NAMALWA (cell line): ENCODE data around the gene CYP46A1.

ENCODE experiments used
- DNase-seq: peaks from one replicate; pipeline ENCODE4 v3.0.0-alpha.2; 2015; ENCODE audit warnings: low spot score

CYP46A1 gene

DNA sequence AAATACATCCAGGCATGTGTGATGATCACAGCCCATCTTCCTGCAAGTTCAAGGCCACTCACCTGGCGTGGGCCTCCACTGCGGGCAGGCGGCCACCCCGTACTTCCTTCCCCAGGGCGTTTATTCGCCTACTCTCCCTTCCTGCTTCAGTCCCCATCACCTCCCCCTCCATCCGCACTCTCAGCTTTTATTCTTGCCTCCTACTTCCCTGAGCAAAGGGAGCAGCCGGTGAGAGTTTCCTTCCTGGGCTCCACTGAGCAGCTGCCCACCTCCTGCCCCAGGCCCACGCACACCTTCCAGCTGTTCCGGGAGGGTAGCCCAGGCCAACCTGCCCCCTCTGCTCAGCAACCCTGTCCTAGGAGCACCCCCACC lies 4.1 kb downstream of the CYP46A1 start:
- DNase-seq, result no peak

DNA sequence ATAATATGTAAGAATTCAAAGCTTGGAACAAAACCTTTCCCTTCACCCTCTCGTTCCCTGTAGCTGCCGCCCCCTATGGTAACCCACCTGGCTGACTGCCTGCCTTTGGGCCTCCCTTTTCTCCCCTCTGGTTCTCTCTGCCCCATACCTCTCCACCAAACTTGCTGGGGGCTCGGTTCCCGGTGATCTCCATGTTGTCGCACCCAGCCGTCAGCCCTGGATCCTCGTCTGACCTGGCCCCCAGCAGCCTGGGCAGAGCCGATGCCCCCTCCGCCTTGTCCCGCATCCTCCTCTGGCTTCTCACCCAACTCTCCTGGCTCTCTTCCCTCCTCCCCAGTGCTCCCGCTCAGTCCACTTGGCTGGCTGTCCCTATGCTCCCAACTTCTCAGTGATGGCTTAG lies 4.5 kb downstream of the CYP46A1 start:
- DNase-seq, result no peak

DNA sequence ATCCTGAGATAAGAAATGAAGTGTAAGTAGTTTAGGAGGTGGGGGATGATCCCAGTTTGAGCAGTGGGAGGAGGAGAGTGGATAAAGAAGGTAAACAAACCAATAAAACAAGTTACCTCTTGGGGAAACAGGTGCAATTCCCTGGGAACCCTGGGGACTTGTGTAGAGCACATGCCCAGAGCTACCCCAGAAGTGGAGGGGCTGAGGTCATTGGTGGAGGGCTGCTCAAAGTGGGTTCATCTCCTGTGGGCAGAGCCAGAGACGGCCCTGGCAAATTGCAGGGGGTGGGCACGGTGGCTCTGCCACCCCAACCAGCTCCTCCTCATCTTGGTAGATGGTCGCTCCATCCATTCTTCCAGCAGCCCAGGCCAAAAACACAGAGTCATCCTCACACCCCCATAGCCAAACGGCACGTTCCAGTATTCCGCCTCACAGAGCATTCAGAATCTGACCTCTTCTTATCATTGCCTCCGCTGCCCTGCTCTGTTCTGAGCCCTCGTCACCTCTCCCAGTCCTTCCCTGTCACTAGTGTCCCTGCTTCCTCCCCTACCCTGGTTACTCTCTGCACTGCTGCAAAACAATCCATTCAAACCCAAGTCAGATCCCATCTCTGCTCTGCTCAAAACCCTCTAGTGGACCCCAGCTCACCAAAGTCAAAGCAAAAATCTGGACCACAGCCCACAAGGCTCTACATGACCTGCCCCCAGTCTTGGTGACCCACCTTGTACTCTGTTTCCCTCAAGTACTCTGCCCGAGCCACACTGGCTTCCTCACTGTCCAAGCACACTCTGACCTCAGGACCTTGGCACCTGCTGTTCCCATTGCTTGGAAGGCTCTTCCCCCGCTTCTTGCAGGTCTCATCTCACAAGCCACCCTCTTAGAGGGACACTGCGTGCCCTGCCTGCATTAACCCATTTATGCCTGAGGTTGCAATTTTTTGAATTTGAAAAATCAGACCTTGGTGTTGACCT lies 5.5 kb downstream of the CYP46A1 start:
- no peak for DNase-seq

GRCh38 chr14:99690636-99691035 lies 6.5 kb downstream of the CYP46A1 start:
- DNase-seq, result no peak

DNA sequence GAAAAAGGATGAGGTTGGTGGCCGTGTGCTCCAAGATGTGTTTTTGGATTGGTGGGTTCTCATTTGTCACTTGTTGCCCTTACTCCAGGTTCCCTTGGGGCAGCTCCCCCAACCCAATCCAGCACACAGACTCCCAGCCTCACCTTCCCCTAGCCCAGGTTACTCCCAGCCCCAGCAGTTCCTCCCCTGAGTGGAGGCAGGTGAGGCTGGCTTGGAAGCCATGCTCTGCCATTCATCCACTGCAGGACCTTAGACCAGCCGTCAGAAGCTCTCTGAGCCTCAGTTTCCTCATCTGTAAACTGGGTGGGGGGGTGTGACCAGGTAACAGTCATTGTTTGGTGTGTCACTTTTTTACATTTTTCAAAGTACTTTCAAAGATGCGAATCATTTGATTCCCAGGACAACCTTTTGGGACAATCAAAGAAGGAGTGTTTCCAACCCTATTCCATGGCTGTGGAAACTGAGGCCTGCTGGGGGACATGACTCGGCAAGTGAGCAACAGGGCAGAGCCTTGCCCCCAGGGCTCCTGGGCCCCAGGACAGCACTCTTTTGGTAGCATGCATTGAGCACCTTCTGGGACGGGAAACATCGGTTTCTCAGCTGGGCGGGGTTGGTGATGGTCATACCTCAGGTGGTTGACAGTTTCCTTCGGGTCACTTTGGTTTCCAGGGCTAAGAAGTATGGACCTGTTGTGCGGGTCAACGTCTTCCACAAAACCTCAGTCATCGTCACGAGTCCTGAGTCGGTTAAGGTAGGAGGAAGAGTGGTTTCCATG lies 7.2 kb downstream of the CYP46A1 start:
- DNase-seq, result no peak

DNA sequence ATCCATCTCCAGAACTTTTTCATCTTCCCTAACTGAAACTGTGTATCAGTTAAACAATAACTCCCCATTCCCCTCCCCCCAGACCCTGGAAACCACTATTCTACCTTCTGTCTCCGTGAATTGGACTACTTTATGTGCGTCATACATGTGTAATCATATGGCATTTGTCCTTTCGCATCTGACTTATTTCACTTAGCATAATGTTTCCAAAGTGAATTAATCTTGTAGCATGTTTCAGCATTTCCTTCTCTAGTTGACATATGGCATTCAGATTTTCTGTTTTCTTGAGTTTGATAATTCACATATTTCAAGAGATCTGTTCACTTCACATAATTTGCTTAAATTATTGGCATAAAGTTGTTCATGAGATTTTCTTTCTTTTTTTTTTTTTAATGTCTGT lies 9.8 kb downstream of the CYP46A1 start:
- no peak for DNase-seq

DNA sequence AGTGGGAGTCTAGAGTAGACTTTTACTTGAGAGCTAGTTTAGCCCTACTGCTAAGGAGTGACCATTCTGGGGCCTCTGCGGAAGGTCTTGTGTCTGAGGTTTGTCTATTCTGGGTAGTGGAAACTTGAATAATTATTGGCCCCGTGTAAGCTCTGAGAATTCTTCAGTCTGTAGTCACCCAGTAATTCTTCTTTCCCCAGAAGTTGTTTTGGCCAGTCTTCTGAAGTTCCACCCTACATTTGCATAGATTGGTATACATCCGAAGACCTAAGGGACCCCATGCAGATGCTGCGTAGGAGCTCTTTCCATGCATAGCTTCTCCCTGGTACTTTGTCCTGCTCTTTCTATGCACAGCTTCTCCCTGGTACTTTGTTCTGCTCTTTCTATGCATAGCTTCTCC lies 12.8 kb downstream of the CYP46A1 start:
- no peak for DNase-seq

GRCh38 chr14:99698236-99698635 lies 14.1 kb downstream of the CYP46A1 start:
- no peak for DNase-seq

DNA sequence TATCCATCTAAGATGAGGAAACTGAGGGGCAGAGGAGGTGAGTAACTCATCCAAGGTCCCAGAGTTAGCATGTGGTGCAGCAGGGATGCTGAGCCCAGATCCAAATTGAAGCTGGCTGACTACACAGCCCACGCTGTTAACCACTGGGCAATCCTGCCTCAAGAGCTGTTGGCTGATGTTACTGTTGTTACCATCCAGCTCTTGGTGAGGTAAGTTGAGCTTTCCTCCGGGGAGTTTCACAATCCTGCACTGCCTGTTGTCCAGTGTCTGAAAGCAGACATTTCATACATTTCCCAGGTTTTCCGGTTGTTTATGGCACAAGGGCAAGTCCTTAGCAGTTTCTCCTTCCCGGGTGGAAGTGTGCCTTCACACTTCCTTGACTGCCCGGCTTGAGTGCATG lies 14.5 kb downstream of the CYP46A1 start:
- DNase-seq, result no peak

DNA sequence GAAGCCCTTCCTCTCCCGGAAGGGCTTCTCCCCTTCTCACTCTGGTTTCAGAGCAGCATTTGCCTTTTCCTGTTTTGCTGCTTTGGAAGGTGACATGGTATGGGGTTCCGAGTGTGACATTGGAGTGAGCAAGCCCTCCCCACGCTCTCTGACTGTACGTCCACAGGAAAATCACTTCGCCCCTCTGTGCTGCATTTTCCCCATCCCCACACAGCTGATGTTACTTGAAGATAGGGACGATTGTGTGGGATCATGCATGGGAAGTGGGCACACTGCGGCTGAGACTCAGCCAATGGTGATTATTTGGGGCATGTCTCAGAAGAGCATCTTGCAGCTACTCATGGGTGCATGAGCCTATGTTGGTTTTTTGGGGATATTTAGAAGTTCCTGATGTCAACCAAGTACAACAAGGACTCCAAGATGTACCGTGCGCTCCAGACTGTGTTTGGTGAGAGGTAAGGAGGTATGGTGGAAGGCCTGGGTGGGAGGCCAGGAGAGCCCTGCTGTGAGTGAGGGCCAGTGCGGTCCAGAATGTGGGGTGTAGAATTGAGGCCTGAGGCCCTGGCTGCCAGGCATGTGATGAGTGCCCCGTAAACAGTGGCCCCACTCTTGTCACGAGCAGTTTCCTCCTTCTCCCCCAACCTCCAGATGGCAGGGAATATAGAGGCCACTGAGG lies 15.1 kb downstream of the CYP46A1 start:
- no peak for DNase-seq

- no peak for DNase-seq
Observed at GRCh38 chr14:99699861-99700260, 15.8 kb downstream of the CYP46A1 start.

GRCh38 chr14:99700379-99700778 lies 16.3 kb downstream of the CYP46A1 start:
- no peak for DNase-seq

DNA sequence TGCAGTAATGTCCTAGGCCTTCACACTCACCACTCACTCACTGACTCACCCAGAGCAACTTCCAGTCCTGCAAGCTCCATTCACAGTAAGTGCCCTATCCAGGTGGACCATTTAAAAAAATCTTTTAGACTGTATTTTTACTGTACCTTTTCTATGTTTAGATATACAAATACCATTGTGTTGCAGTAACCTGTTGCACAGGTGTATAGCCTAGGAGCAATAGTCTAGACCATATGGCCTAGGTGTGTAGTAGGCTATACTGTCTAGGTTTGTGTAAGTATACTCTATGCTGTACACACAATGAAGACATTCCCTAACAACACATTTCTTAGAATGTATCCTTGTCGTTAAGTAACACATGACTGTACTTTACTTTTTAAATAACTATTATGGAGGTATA lies 17.2 kb downstream of the CYP46A1 start:
- DNase-seq, result no peak

GRCh38 chr14:99702115-99702514 lies 18.0 kb downstream of the CYP46A1 start:
- DNase-seq, result no peak

GRCh38 chr14:99703381-99703780 lies 19.3 kb downstream of the CYP46A1 start:
- DNase-seq, result no peak

- no peak for DNase-seq
Observed at GRCh38 chr14:99704037-99704436, 19.9 kb downstream of the CYP46A1 start.

DNA sequence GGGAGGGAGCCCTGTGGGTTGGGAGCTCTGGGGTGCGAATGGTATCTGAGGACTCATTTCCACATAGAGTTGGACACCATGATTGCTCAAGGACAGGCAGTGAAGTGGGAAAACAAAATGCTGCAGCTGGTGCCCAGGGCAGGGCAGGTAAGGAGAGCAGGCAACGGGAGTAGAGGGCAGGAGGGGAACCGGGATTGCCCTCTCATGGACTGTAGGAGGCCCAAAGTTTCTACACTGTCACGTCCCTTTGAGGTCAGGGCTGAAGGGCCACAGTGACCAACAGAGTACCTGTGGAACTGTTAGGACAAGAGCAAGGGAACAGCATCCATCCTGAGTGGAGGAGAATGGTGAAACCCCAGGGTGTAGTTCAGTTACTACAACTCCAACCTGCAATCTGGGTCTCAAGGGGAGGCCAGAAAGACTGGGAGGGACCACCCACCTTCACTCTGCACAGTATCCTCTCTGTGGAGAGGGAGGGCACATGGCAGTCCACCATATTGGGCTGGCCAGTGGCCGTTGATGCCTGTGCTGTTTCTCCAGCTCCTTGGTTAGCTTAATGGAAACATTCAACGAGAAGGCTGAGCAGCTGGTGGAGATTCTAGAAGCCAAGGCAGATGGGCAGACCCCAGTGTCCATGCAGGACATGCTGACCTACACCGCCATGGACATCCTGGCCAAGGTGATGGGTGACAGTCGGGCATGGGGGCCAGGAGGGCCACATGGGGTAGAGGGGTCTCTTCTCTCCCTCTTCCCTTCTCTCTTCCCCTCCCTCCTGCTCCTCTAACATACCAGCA lies 22.2 kb downstream of the CYP46A1 start:
- no peak for DNase-seq

GRCh38 chr14:99707420-99707819 lies 23.3 kb downstream of the CYP46A1 start:
- no peak for DNase-seq

GRCh38 chr14:99707921-99708320 lies 23.8 kb downstream of the CYP46A1 start:
- DNase-seq, result no peak

DNA sequence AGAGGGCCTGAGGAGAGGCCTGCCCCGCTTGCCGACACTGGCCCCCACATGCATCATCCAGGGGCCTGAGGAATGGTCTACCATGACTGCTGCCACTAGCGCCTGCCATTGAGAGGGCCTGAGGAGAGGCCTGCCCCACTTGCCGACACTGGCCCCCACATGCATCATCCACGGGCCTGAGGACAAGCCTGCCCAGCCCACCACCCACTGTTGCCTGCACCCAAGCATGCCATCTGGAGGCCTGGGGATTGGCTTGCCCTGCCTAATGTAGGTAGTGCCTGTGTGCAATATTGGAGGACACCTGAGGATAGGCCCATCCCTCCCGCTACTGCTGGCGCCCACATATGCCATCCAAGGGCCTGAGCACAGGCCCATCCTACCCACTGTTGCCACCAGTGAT lies 24.4 kb downstream of the CYP46A1 start:
- no peak for DNase-seq

GRCh38 chr14:99713972-99714371 lies 29.9 kb downstream of the CYP46A1 start:
- no peak for DNase-seq
